GM23338 (cell line): ENCODE measurements around the gene SFMBT2. TPM values are rescaled to one million over a fixed set of nuclear protein-coding genes. Genes with fewer than 3 reads are reported as not detected.

Experiments used
- ATAC-seq: fragments of 200-7000 bp; cut with Tn5 transposase; 3 replicates; pipeline ENCODE4 v1.9.1; 2020
- DNase-seq: peaks from one replicate; pipeline ENCODE4 v3.0.0-alpha.2; 2015; ENCODE audit warnings: low spot score
- H2AFZ ChIP-seq: fragments of 200-600 bp; sonication (generic); 2 replicates; pipeline ENCODE4 v1.8.0; 2016; ENCODE audit warnings: antibody characterized with exemption, mild to moderate bottlenecking, moderate library complexity
- H3F3A ChIP-seq: fragments of 200-600 bp; sonication (generic); replicated peaks from 2 replicates; pipeline ENCODE4 v1.8.0; 2017; ENCODE audit warnings: antibody characterized with exemption, mixed run types, low read depth
- H3K27ac ChIP-seq: fragments of 200-600 bp; sonication (generic); 2 replicates; pipeline ENCODE4 v1.6.1; 2016; ENCODE audit warnings: low read depth
- H3K27me3 ChIP-seq: fragments of 200-600 bp; sonication (generic); 2 replicates; pipeline ENCODE4 v1.8.0; 2016; ENCODE audit warnings: mild to moderate bottlenecking, mixed run types, moderate library complexity; ENCODE audit not compliant: insufficient read depth
- H3K36me3 ChIP-seq: fragments of 200-600 bp; sonication (generic); 2 replicates; pipeline ENCODE4 v1.8.0; 2016; ENCODE audit warnings: mild to moderate bottlenecking; ENCODE audit not compliant: insufficient read depth
- H3K4me1 ChIP-seq: fragments of 200-600 bp; sonication (generic); 2 replicates; pipeline ENCODE4 v1.8.0; 2016; ENCODE audit warnings: mild to moderate bottlenecking, moderate library complexity; ENCODE audit not compliant: insufficient read depth
- H3K4me2 ChIP-seq: fragments of 200-600 bp; sonication (generic); 2 replicates; pipeline ENCODE4 v1.7.1; 2017; ENCODE audit warnings: mixed run types
- H3K4me3 ChIP-seq: fragments of 200-600 bp; sonication (generic); 2 replicates; pipeline ENCODE4 v1.6.1; 2016; ENCODE audit warnings: mixed run types
- H3K79me2 ChIP-seq: fragments of 200-600 bp; sonication (generic); replicated peaks from 2 replicates; pipeline ENCODE4 v1.8.0; 2017; ENCODE audit warnings: mild to moderate bottlenecking; ENCODE audit not compliant: insufficient read depth
- H3K9me2 ChIP-seq: fragments of 200-600 bp; sonication (generic); 2 replicates; pipeline ENCODE4 v1.8.0; 2017; ENCODE audit not compliant: insufficient read depth
- H4K20me1 ChIP-seq: fragments of 200-600 bp; sonication (generic); replicated peaks from 2 replicates; pipeline ENCODE4 v1.8.0; 2017; ENCODE audit warnings: mild to moderate bottlenecking; ENCODE audit not compliant: insufficient read depth
- H3K27ac Mint-ChIP-seq: 2 replicates; pipeline ENCODE4 v1.8.0; 2020; ENCODE audit warnings: inconsistent platforms, mild to moderate bottlenecking, moderate library complexity, mixed read lengths
- H3K27me3 Mint-ChIP-seq: 3 replicates; pipeline ENCODE4 v1.8.0; 2022; ENCODE audit warnings: low read depth, mild to moderate bottlenecking, moderate library complexity, mixed read lengths, inconsistent platforms; ENCODE audit not compliant: insufficient read depth, poor library complexity
- H3K36me3 Mint-ChIP-seq: 3 replicates; pipeline ENCODE4 v1.8.0; 2021; ENCODE audit warnings: low read depth, mild to moderate bottlenecking, inconsistent platforms, moderate library complexity, mixed read lengths
- H3K4me1 Mint-ChIP-seq: 3 replicates; pipeline ENCODE4 v1.8.0; 2020; ENCODE audit warnings: mild to moderate bottlenecking, inconsistent platforms, mixed read lengths
- H3K4me3 Mint-ChIP-seq: 3 replicates; pipeline ENCODE4 v1.8.0; 2021; ENCODE audit warnings: moderate library complexity, mild to moderate bottlenecking, inconsistent platforms, mixed read lengths
- H3K9me3 Mint-ChIP-seq: 3 replicates; pipeline ENCODE4 v1.8.0; 2020; ENCODE audit warnings: moderate library complexity, mild to moderate bottlenecking, inconsistent platforms, mixed read lengths
- CREB1 ChIP-seq: fragments of 250-450 bp; sonication (Bioruptor Pico); IDR thresholded peaks from 2 replicates; pipeline ENCODE4 v1.5.0; 2020; ENCODE audit warnings: low read depth, mild to moderate bottlenecking, moderate library complexity
- CTCF ChIP-seq, 2 experiments: fragments of 200-600 bp in 1 of 2; sonication (generic) in 1 of 2; conservative IDR thresholded peaks; 2 replicates each; pipeline versions ENCODE4 v1.5.1 to v1.6.1; 2016 to 2017; ENCODE audit warnings: antibody characterized with exemption in 2 of 2, low read depth in 2 of 2, mild to moderate bottlenecking in 2 of 2, moderate library complexity in 1 of 2
- ETS1 ChIP-seq: IDR thresholded peaks from 2 replicates; pipeline ENCODE4 v1.6.1; 2016; ENCODE audit warnings: antibody characterized with exemption
- EZH2 ChIP-seq: fragments of 200-600 bp; sonication (generic); IDR thresholded peaks from one replicate; pipeline ENCODE4 v1.8.0; 2017; ENCODE audit warnings: antibody characterized with exemption, mild to moderate bottlenecking, low read depth; ENCODE audit not compliant: unreplicated experiment
- EZH2phosphoT487 ChIP-seq: fragments of 200-600 bp; sonication (generic); IDR thresholded peaks from one replicate; pipeline ENCODE4 v1.8.1; 2018; ENCODE audit warnings: antibody characterized with exemption; ENCODE audit not compliant: unreplicated experiment
- JUNB ChIP-seq: IDR thresholded peaks from one replicate; pipeline ENCODE4 v1.6.1; 2016; ENCODE audit warnings: antibody characterized with exemption; ENCODE audit not compliant: unreplicated experiment
- NANOG ChIP-seq: IDR thresholded peaks from 2 replicates; pipeline ENCODE4 v1.6.1; 2016; ENCODE audit warnings: antibody characterized with exemption, borderline replicate concordance
- POLR2AphosphoS5 ChIP-seq: IDR thresholded peaks from 2 replicates; pipeline ENCODE4 v1.6.1; 2016; ENCODE audit warnings: antibody characterized with exemption, low read depth
- REST ChIP-seq: IDR thresholded peaks from one replicate; pipeline ENCODE4 v1.6.1; 2018; ENCODE audit warnings: antibody characterized with exemption; ENCODE audit not compliant: unreplicated experiment
- STAT1 ChIP-seq: IDR thresholded peaks from one replicate; pipeline ENCODE4 v1.6.1; 2016; ENCODE audit warnings: antibody characterized with exemption; ENCODE audit not compliant: unreplicated experiment
- ZNF114 ChIP-seq: fragments of 250-450 bp; sonication (Bioruptor Pico); IDR thresholded peaks from 2 replicates; pipeline ENCODE4 v1.5.0; 2020; ENCODE audit warnings: mild to moderate bottlenecking, moderate library complexity
- ZNF331 ChIP-seq: fragments of 250-450 bp; sonication (Bioruptor Pico); IDR thresholded peaks from 2 replicates; pipeline ENCODE4 v1.5.0; 2020; ENCODE audit warnings: low read depth, mild to moderate bottlenecking, moderate library complexity
- ZNF462 ChIP-seq: fragments of 250-450 bp; sonication (Bioruptor Pico); IDR thresholded peaks from 2 replicates; pipeline ENCODE4 v1.5.0; 2020; ENCODE audit warnings: mild to moderate bottlenecking, moderate library complexity
- polyA plus RNA-seq: library from polyadenylated mRNA; unstranded; fragments of >200 nt; fragmentation: Nextera tagmentation; extraction: Ambion mirVana; gene quantifications from 2 replicates; pipeline ENCODE4 v1.2.1, GENCODE V29; 2016
- total RNA-seq: library from RNA; depleted of rRNA; stranded (reverse); fragments of >200 nt; shearing (Covaris generic); gene quantifications from 2 replicates; pipeline ENCODE4 v1.2.3, GENCODE V29; 2014

Gene SFMBT2
- total and polyA plus RNA-seq, 2 experiments from 2014 or later, result 2.7 to 6.7 TPM

DNA sequence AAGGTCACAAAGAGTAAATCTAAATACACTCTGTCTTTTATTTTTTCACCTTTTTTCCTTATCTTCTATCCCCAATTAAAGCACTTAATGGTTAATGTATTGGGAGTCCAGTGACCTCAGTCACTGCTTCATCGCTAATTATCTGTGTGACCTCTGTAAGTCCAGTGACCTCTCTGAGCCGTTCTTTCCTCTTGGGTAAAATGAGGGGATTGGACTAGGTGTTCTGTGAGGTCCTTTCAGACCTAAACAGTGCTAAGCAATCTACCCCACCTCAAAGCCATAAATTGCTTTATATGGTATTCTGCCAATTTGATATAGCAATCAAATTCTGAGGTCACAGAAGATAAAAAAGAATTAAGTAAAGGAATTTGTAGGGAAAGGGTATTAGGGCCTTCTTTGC is 3.9 kb upstream of the SFMBT2 start:
- Histone ChIP-seq H3K36me3 (no peaks in the 10 kb centered on the region), H4K20me1 (no peaks in the 10 kb centered on the region), H3K4me1 (peaks cover 10% of the 10 kb centered on the region), H3F3A (peaks cover 6% of the 10 kb centered on the region; the same call in 1 of the 2 replicates), H3K27ac (no peak overlapping the region), H3K79me2 (no peaks in the 10 kb centered on the region), H3K4me3 (no peak overlapping the region), H3K4me2 (no peak overlapping the region), H3K27me3 (peaks cover 50% of the 10 kb centered on the region), H3K9me2 (no peaks in the 10 kb centered on the region), H2AFZ (no peak overlapping the region)
- H3K4me3 Mint-ChIP-seq, result no peak overlapping the region
- ATAC-seq (no peak), DNase-seq (no peak)
- H3K9me3 Mint-ChIP-seq, result no peaks in the 10 kb centered on the region; the same call in 2 of the 3 replicates
- H3K4me1 Mint-ChIP-seq, result peaks cover 8% of the 10 kb centered on the region
- no peaks in the 10 kb centered on the region for H3K36me3 Mint-ChIP-seq
- peaks cover 43% of the 10 kb centered on the region for H3K27me3 Mint-ChIP-seq
- no peak for TF ChIP-seq CREB1
- no peak for TF ChIP-seq NANOG
- TF ChIP-seq ZNF114 (CRISPR knock-in tag), result no peak
- TF ChIP-seq STAT1, result no peak
- no peak for TF ChIP-seq ZNF462 (CRISPR knock-in tag)
- TF ChIP-seq ZNF331 (CRISPR knock-in tag), result no peak
- no peak for TF ChIP-seq EZH2
- TF ChIP-seq EZH2phosphoT487, result no peak
- no peak for TF ChIP-seq JUNB
- no peak for TF ChIP-seq CTCF (conservative IDR thresholded peaks at IDR 0.05; ENCODE audit: low read depth in 2 of 2)
- TF ChIP-seq REST, result no peak
- no peak for TF ChIP-seq POLR2AphosphoS5
- no peak for TF ChIP-seq ETS1
- H3K27ac Mint-ChIP-seq, result no peak overlapping the region
